Spinal cord (tissue), 10 donors: ENCODE measurements around the gene EME1. TPM values are rescaled to one million over a fixed set of nuclear protein-coding genes. Genes with fewer than 3 reads are reported as not detected.
A peak's percentile ranks its signal among the peaks of the same experiment; 100 is the strongest.

Experiments
- DNase-seq, 6 donors: peaks; one replicate each; pipeline versions ENCODE4 v3.0.0 to v3.0.0-alpha.2; 2013 to 2015; ENCODE audit warnings: low spot score in 6 of 6, low read depth in 4 of 6
- H3K27ac ChIP-seq: one replicate; pipeline ENCODE4 v1.5.1; 2013; ENCODE audit warnings: low read depth, low read length, control low read depth
- H3K27me3 ChIP-seq: one replicate; pipeline ENCODE4 v1.6.1; 2013; ENCODE audit warnings: low read length; ENCODE audit not compliant: control insufficient read depth, insufficient read depth
- H3K36me3 ChIP-seq: one replicate; pipeline ENCODE4 v1.6.1; 2013; ENCODE audit warnings: low read length; ENCODE audit not compliant: control insufficient read depth, insufficient read depth
- H3K4me1 ChIP-seq: one replicate; pipeline ENCODE4 v1.6.1; 2013; ENCODE audit warnings: low read length; ENCODE audit not compliant: control insufficient read depth, insufficient read depth
- H3K4me3 ChIP-seq: one replicate; pipeline ENCODE4 v1.5.1; 2013; ENCODE audit warnings: low read depth, low read length, control low read depth
- H3K9me3 ChIP-seq: one replicate; pipeline ENCODE4 v1.6.1; 2013; ENCODE audit warnings: low read length; ENCODE audit not compliant: control insufficient read depth, insufficient read depth
- WGBS: methylation state at CpG from one replicate; pipeline ENCODE4 v1.1.5; 2013; ENCODE audit warnings: missing lambda C conversion rate; ENCODE audit not compliant: insufficient coverage; 5-methylcytosine and 5-hydroxymethylcytosine counted together
- polyA plus RNA-seq, 2 donors: library from polyadenylated mRNA; unstranded; fragments of 120-200 nt; gene quantifications; one replicate each; pipeline ENCODE4 v1.2.1, GENCODE V29; 2013; ENCODE audit not compliant: insufficient read length in 2 of 2
- total RNA-seq, 2 donors: library from RNA; depleted of rRNA in 1 of 2; stranded (reverse); fragments of 120-200 nt in 1 of 2; fragments of >200 nt in 1 of 2; gene quantifications; one replicate each; pipeline versions ENCODE4 v1.2.3 to v1.2.4, GENCODE V29; 2013 to 2014
- donor health status: healthy.

EME1 gene
- total and polyA plus RNA-seq, 4 donors, result 3.1 to 7.5 (median 6.1) TPM

DNA sequence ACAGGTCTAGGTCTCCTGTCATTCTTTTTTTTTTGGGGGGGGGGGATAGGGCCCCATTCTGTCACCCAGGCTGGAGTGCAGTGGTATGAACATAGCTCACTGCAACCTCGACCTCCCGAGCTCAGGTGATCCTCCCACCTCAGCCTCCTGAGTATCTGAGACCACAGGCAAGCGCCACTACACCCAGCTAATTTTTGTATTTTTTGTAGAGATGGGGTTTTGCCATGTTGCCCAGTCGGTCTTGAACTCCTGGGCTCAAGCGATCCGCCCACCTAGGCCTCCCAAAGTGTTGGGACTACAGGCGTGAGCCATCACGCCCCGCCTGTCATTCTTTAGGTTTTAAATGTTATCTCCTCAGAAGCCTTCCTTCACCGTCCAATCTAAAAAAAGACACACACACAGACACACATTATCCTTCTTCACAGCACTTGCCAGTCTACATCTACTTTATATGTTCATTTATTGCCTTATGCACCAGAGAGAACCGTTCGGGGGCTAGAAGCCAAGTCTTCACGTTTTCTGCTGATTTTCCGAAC, 739 bp upstream of the EME1 start:
- Histone ChIP-seq H3K27ac (peak overlapping the region; percentile 96), H3K4me1 (peaks cover 11% of the 10 kb centered on the region), H3K36me3 (peaks cover 27% of the 10 kb centered on the region), H3K27me3 (no peaks in the 10 kb centered on the region), H3K4me3 (peak overlapping the region; percentile 100), H3K9me3 (no peaks in the 10 kb centered on the region)
- DNase-seq, result no peak
- 12% methylated on average over 11 of the region's 14 CpGs for WGBS

DNA sequence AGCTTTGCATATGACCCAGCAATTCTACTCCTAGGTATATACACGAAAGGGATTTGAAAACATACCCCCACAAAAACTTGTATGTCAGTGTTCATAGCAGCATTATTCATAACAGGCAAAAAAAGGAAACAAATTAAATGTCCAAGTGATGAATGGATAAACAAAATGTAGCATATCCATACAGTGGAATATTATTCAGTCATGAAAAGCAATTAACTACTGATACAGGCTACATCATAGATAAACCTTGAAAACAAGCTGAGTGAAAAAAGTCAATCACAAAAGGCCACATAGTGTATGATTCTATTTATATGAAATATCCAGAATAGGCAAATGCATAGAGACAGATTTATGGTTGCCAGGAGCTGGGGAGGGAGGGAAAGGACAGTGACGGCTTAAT, 676 bp downstream of the EME1 start:
- Histone ChIP-seq H3K27me3 (no peaks in the 10 kb centered on the region), H3K4me3 (no peak overlapping the region), H3K27ac (no peak overlapping the region), H3K9me3 (no peaks in the 10 kb centered on the region), H3K36me3 (peaks cover 17% of the 10 kb centered on the region), H3K4me1 (peaks cover 11% of the 10 kb centered on the region)
- no CpG with 5 or more reads among the region's 2 CpGs for whole genome bisulfite sequencing
- no peak for DNase-seq

DNA sequence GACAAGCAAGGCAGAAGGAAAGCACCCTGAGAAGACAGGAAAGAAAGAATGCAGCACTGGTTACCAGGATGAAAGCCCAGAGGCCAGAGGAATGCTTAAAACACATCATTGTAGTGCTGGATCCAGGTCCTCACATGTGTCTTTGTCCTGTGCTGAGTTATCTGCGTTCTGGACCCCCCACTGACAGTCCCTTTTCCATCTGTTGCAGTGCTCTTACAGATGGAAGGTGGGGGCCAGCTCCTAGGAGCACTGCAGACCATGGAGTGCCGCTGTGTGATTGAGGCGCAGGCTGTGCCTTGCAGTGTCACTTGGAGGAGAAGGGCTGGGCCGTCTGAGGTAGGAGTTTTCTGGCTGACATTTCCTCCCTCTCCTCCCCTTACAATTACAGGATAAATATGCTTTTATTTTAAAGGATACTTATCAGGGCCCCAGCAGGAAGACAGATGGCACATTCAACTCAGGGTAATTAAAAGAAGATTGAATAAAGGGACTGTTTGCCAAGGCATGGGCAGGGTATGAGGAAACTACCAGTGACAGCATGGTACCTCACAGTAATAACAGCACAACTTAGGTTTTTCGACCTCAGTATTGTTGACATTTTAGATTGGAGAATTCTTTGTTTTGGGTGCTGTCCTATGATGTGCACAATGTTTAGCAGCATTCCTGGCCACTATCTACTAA, 3.0 kb downstream of the EME1 start:
- 70% methylated on average over 1 of the region's 5 CpGs for WGBS
- H3K4me3 ChIP-seq, result no peak overlapping the region
- H3K36me3 ChIP-seq, result peaks cover 11% of the 10 kb centered on the region
- no peaks in the 10 kb centered on the region for H3K27me3 ChIP-seq
- peaks cover 11% of the 10 kb centered on the region for H3K4me1 ChIP-seq
- no peaks in the 10 kb centered on the region for H3K9me3 ChIP-seq
- no peak for DNase-seq
- no peak overlapping the region for H3K27ac ChIP-seq

DNA sequence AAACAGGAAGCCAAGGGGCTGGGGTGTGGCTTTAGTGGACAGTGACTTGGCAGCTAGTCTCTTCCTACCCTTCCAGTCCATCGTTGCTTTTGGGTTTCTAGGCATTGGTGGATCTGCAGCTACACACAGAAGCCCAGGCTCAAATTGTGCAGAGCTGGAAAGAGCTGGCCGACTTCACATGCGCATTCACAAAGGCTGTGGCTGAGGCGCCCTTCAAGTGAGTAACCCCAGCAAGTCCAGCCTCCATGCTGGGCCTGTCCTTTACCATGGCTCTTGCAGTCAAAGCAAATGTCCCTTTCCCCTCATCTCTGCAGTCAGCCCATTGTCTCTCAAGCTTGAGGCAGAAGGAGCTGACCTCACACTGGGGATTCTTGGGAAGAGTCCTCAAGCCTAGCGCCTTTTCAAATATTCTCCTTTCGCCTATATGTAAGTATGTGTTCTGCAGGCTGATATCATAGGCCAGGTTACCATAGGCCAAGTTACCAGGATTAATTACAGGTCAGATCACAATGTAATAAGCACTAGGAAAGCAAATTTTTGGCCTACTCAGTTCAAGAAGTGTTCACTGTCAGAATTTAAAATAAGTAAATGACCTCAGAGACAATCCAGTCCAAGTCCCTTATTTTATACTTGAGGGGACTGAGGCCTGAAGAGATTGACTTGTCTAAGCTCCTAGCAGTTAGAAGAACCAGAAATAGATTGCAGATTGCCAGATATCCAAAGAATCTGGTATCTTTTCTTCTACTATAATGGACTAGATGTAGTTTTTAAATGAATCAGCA, 6.5 kb downstream of the EME1 start:
- Histone ChIP-seq H3K36me3 (peaks cover 34% of the 10 kb centered on the region), H3K4me3 (no peak overlapping the region), H3K27ac (no peak overlapping the region), H3K9me3 (no peaks in the 10 kb centered on the region), H3K4me1 (no peaks in the 10 kb centered on the region), H3K27me3 (no peaks in the 10 kb centered on the region)
- no peak for DNase-seq
- 98% methylated on average over 4 of the region's 6 CpGs for WGBS

DNA sequence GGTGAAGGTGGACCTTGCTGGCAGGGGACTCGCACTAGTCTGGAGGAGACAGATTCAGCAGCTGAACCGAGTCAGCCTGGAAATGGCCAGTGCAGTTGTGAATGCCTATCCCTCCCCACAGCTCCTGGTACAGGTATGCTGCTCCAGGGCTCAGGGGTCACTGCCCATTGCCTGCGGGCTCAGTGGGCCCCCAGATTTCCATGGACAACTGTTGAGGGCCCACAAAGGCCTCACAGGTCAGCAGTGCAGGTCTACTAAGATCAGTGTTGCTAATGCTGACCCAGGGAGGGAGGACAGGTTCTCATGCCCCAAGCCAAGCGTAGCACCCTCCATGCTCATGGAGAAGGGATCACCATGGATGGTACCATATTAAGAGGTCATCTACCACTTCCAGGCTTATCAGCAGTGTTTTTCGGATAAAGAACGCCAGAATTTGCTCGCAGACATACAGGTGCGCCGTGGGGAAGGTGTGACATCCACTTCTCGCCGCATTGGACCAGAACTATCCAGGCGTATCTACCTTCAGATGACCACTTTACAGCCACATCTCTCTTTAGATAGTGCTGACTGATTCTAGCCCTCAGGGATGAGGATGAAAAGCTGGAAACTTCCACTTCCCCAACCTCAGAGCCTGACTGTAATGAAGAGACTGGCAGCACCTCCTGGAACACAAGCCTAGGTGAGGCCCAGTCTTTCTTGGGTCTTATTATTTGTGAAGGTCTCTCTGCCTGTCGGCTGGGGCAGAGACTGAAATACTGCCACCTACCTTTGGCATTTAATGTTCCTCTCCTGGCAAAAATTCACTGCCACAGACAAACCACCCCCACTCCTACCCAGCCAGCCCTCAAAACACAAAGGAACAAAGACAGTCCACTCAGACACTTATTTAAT, 7.6 kb downstream of the EME1 start:
- Histone ChIP-seq H3K36me3 (peaks cover 45% of the 10 kb centered on the region), H3K27ac (no peak overlapping the region), H3K4me1 (no peaks in the 10 kb centered on the region), H3K9me3 (no peaks in the 10 kb centered on the region), H3K4me3 (no peak overlapping the region), H3K27me3 (no peaks in the 10 kb centered on the region)
- no peak for DNase-seq
- 98% methylated on average over 10 of the region's 13 CpGs for WGBS

DNA sequence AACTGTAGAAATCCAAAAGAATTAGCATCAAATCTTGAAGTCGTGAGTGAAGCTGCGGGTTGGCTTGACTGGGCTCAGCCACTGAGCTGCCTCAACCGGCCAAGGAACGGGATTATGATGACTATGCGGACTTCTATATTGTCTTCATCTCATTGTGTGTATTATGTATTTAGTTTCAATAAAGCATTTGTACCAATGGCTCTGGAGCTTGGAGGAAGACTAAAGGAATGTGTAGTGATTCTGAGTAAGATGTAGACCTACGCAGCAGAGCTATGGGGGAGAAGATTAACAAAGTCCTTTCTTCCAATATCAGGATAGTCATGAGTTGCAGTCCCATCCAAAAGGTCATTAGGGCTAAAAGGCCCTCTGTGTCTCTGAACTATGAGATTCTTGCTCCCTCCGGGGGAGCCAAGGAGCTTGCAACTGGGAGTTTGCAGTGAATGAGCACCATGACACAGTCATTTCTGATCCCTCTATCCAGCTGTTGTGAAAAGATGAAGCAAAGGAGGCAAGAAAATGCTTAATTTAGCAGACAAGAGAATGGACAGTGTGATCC, 8.3 kb downstream of the EME1 start:
- Histone ChIP-seq H3K27me3 (no peaks in the 10 kb centered on the region), H3K4me1 (no peaks in the 10 kb centered on the region), H3K27ac (no peak overlapping the region), H3K4me3 (no peak overlapping the region), H3K36me3 (peaks cover 48% of the 10 kb centered on the region), H3K9me3 (no peaks in the 10 kb centered on the region)
- 90% methylated on average over 3 of the region's 7 CpGs for WGBS
- no peak for DNase-seq

DNA sequence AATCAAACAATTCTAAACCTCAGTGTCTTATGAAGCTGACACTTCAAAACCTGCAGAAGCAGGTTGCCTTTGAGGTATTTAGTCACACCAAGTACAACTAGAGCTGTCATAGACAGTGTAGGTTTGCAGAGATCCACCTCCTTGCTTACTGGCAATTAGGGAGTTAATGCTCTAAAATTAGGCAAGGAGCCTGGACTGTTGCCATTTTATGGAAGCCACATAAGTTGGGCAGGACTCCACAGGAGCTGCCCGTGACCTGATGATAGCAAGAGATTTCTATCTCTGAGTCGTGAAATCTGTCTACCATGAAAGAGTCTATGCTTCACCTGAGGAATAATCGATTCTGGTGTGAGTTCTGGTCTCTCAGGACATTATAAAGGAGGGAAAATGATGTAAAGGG, 8.9 kb downstream of the EME1 start:
- Histone ChIP-seq H3K36me3 (peaks cover 54% of the 10 kb centered on the region), H3K27me3 (no peaks in the 10 kb centered on the region), H3K9me3 (no peaks in the 10 kb centered on the region), H3K4me3 (no peak overlapping the region), H3K4me1 (no peaks in the 10 kb centered on the region), H3K27ac (no peak overlapping the region)
- 86% methylated on average over 3 of the region's 3 CpGs for WGBS
- no peak for DNase-seq

DNA sequence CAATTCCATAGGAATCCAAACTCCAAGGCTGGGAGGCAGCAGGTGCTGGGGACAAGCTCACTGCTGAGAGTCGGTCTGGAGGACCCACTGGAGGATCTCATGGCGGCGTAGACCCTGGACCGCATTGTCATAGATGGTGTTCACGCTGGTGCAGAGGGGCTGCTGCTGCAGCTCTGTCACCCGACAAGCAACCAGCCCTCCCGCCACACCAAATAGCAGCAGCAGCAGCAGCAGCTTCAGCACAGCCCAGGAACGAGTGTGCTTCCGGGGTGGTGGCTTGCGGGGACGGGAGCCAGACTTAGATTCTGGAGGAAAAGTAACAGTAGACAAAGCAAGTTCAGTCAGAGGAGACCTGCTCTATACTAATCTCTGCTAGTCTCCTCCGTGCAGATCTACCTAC, 9.9 kb downstream of the EME1 start:
- H3K27ac ChIP-seq, result no peak overlapping the region
- 100% methylated on average over 7 of the region's 12 CpGs for WGBS
- no peaks in the 10 kb centered on the region for H3K9me3 ChIP-seq
- no peaks in the 10 kb centered on the region for H3K27me3 ChIP-seq
- DNase-seq, result no peak
- H3K36me3 ChIP-seq, result peaks cover 62% of the 10 kb centered on the region
- H3K4me1 ChIP-seq, result no peaks in the 10 kb centered on the region
- no peak overlapping the region for H3K4me3 ChIP-seq

DNA sequence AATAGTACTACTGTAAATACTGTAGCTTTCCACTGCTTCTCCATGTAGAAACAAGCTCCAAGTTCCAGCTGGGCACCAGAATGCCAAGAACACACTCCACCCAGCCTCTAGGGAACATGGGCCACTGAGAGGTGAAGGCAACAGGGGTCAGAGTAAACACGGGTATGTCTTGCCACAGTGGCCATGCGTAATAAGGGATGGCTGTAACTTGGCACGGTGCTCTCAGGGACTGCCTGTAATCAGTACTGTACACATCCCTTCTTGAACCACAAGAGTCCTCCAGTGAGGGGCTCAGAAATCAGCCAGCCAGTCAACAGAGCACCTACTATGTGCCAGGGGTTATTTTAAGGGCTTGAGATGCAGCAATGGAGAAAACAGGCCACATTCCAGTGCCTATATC, 13.5 kb downstream of the EME1 start:
- DNase-seq, result no peak
- H3K27ac ChIP-seq, result no peak overlapping the region
- no CpG with 5 or more reads among the region's 3 CpGs for WGBS

More for the DNA sequence above, 13.5 kb downstream of the EME1 start:
- H3K27me3 ChIP-seq, result no peaks in the 10 kb centered on the region
- peaks cover 75% of the 10 kb centered on the region for H3K36me3 ChIP-seq
- no peaks in the 10 kb centered on the region for H3K9me3 ChIP-seq
- no peaks in the 10 kb centered on the region for H3K4me1 ChIP-seq
- no peak overlapping the region for H3K4me3 ChIP-seq
